Trophoblast cell (in vitro differentiated cells and primary cell): ENCODE data around the gene H2BK1.

Experiments used
- DNase-seq, 2 donors: peaks; one replicate each; pipeline ENCODE4 v3.0.0-alpha.2; 2016
- H2AFZ ChIP-seq: 2 replicates; pipeline ENCODE4 v1.6.1; 2013; ENCODE audit warnings: low read length, moderate library complexity, mild to moderate bottlenecking; ENCODE audit not compliant: insufficient read depth, poor library complexity
- H2AK5ac ChIP-seq: 2 replicates; pipeline ENCODE4 v1.6.1; 2013; ENCODE audit warnings: mild to moderate bottlenecking, low read length
- H2BK120ac ChIP-seq: 2 replicates; pipeline ENCODE4 v1.6.1; 2013; ENCODE audit warnings: low read length, mild to moderate bottlenecking, moderate library complexity; ENCODE audit not compliant: insufficient read depth, poor library complexity
- H2BK12ac ChIP-seq: 2 replicates; pipeline ENCODE4 v1.6.1; 2013; ENCODE audit warnings: mild to moderate bottlenecking, low read length, moderate library complexity
- H2BK5ac ChIP-seq: 2 replicates; pipeline ENCODE4 v1.6.1; 2013; ENCODE audit warnings: low read length, low read depth, moderate library complexity, mild to moderate bottlenecking; ENCODE audit not compliant: poor library complexity
- H3K14ac ChIP-seq: 2 replicates; pipeline ENCODE4 v1.6.1; 2013; ENCODE audit warnings: mild to moderate bottlenecking, low read length
- H3K18ac ChIP-seq: 2 replicates; pipeline ENCODE4 v1.6.1; 2013; ENCODE audit warnings: mild to moderate bottlenecking, low read length
- H3K23ac ChIP-seq: 2 replicates; pipeline ENCODE4 v1.6.1; 2013; ENCODE audit warnings: low read length
- H3K27ac ChIP-seq: 2 replicates; pipeline ENCODE4 v1.5.1; 2013; ENCODE audit warnings: low read depth, mild to moderate bottlenecking, inconsistent platforms, low read length, moderate library complexity
- H3K27me3 ChIP-seq: 2 replicates; pipeline ENCODE4 v1.6.1; 2013; ENCODE audit warnings: inconsistent platforms, mild to moderate bottlenecking, low read length, moderate library complexity; ENCODE audit not compliant: insufficient read depth
- H3K36me3 ChIP-seq, 2 experiments: 1 replicate in 1 of 2; 2 replicates in 1 of 2; pipeline ENCODE4 v1.6.1; 2013; ENCODE audit warnings: low read length in 2 of 2, mild to moderate bottlenecking in 2 of 2, moderate library complexity in 1 of 2; ENCODE audit not compliant: insufficient read depth in 2 of 2, control insufficient read depth in 1 of 2
- H3K4ac ChIP-seq: 2 replicates; pipeline ENCODE4 v1.6.1; 2013; ENCODE audit warnings: low read depth, mild to moderate bottlenecking, low read length, moderate library complexity
- H3K4me1 ChIP-seq, 2 experiments: 1 replicate in 1 of 2; 2 replicates in 1 of 2; pipeline ENCODE4 v1.6.1; 2013; ENCODE audit warnings: low read length in 2 of 2, mild to moderate bottlenecking in 2 of 2, moderate library complexity in 1 of 2; ENCODE audit not compliant: insufficient read depth in 2 of 2, control insufficient read depth in 1 of 2
- H3K4me2 ChIP-seq: 2 replicates; pipeline ENCODE4 v1.6.1; 2013; ENCODE audit warnings: inconsistent platforms, mild to moderate bottlenecking, low read length, moderate library complexity
- H3K4me3 ChIP-seq: 2 replicates; pipeline ENCODE4 v1.5.1; 2013; ENCODE audit warnings: mild to moderate bottlenecking, low read depth, low read length, inconsistent platforms
- H3K79me1 ChIP-seq: one replicate; pipeline ENCODE4 v1.6.1; 2013; ENCODE audit warnings: low read length
- H3K79me2 ChIP-seq: 2 replicates; pipeline ENCODE4 v1.6.1; 2013; ENCODE audit warnings: low read length, mild to moderate bottlenecking; ENCODE audit not compliant: control insufficient read depth, insufficient read depth, poor library complexity
- H3K9ac ChIP-seq: 2 replicates; pipeline ENCODE4 v1.6.1; 2013; ENCODE audit warnings: mild to moderate bottlenecking, low read length
- H3K9me3 ChIP-seq: 2 replicates; pipeline ENCODE4 v1.6.1; 2013; ENCODE audit warnings: low read depth, mild to moderate bottlenecking, control low read depth, inconsistent platforms, low read length; ENCODE audit not compliant: insufficient read depth
- H4K12ac ChIP-seq: 2 replicates; pipeline ENCODE4 v1.6.1; 2013; ENCODE audit warnings: low read depth, mild to moderate bottlenecking, low read length, moderate library complexity
- H4K8ac ChIP-seq: 2 replicates; pipeline ENCODE4 v1.6.1; 2013; ENCODE audit warnings: low read depth, mild to moderate bottlenecking, low read length, moderate library complexity
- H4K91ac ChIP-seq: one replicate; pipeline ENCODE4 v1.6.1; 2013; ENCODE audit warnings: low read depth, mild to moderate bottlenecking, low read length, moderate library complexity
- WGBS: extraction: QIAGEN DNeasy Blood & Tissue Kit; methylation state at CpG from one replicate; pipeline ENCODE4 v1.1.7; 2013; ENCODE audit warnings: missing lambda C conversion rate; ENCODE audit not compliant: insufficient read length, insufficient coverage; ENCODE audit errors: extremely low coverage; 5-methylcytosine and 5-hydroxymethylcytosine counted together

Gene H2BK1

DNA sequence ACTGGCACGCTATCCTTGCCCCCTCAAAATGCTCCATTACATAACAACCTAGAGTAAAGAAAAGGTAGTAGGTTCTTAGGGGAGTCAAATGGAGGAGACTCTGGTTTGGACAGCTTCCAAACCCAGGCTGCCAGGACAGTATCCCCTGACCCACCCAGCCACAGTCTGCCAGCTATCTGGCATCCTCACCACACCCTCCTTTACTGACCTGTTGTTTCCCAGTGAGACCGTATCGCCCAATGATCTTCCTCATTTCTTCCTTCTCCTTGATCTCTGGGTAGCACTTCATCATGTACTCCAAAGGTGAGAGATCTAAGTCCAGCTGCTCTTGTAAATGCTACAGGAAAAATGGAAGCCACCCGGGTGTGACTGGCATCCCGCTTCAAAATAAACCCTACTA, 5.1 kb upstream of the H2BK1 start:
- Histone ChIP-seq H2BK5ac (no peak overlapping the region), H3K27ac (no peak overlapping the region), H4K91ac (no peak overlapping the region), H3K79me2 (no peaks in the 10 kb centered on the region), H3K4me3 (no peak overlapping the region), H3K9me3 (no peaks in the 10 kb centered on the region), H3K18ac (no peak overlapping the region), H3K4ac (no peak overlapping the region), H3K9ac (no peak overlapping the region), H3K4me2 (no peak overlapping the region), H2BK120ac (no peak overlapping the region), H3K79me1 (no peaks in the 10 kb centered on the region), H3K4me1 (peaks cover 6 to 7% of the 10 kb centered on the region in 2 experiments), H3K36me3 (peaks cover 44 to 57% of the 10 kb centered on the region in 2 experiments), H3K14ac (no peak overlapping the region), H3K23ac (no peak overlapping the region), H2AFZ (no peak overlapping the region), H3K27me3 (no peaks in the 10 kb centered on the region), H2AK5ac (no peak overlapping the region), H2BK12ac (no peak overlapping the region), H4K8ac (no peak overlapping the region), H4K12ac (no peak overlapping the region)
- WGBS = no CpG with 5 or more reads among the region's 5 CpGs
- DNase-seq = no peak

- Histone ChIP-seq H3K36me3 (peaks cover 36 to 48% of the 10 kb centered on the region in 2 experiments), H3K4me3 (no peak overlapping the region), H2BK12ac (no peak overlapping the region), H4K91ac (no peak overlapping the region), H3K9ac (no peak overlapping the region), H3K14ac (no peak overlapping the region), H2BK120ac (no peak overlapping the region), H3K79me1 (no peaks in the 10 kb centered on the region), H3K9me3 (no peaks in the 10 kb centered on the region), H3K4me1 (peaks cover 6 to 7% of the 10 kb centered on the region in 2 experiments), H3K27ac (no peak overlapping the region), H4K12ac (no peak overlapping the region), H3K4me2 (no peak overlapping the region), H3K27me3 (no peaks in the 10 kb centered on the region), H2AK5ac (no peak overlapping the region), H2AFZ (no peak overlapping the region), H3K4ac (no peak overlapping the region), H4K8ac (no peak overlapping the region), H2BK5ac (no peak overlapping the region), H3K23ac (no peak overlapping the region), H3K79me2 (no peaks in the 10 kb centered on the region), H3K18ac (no peak overlapping the region)
- DNase-seq = no peak
- no CpG with 5 or more reads among the region's 3 CpGs for WGBS
These were observed 3.5 kb upstream of the H2BK1 start for GRCh38 chr7:151213826-151214225.

DNA sequence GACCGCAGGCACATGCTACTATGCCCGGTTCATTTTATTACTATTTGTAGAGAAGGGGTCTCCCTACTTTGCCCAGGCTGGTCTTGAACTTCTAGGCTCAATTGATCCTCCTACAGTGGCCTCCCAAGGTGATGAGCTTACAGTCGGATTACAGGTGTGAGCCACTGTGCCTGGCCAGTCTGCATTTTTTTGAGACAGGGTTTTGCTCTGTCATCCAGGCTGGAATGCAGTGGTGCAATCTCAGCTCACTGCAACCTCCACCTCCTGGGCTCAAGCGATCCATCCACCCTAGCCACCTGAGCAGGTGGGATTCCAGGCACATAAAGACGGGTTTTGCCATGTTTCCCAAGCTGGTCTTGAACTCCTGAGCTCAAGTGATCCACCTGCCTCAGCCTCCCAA, 2.3 kb upstream of the H2BK1 start:
- Histone ChIP-seq H3K18ac (no peak overlapping the region), H3K27ac (no peak overlapping the region), H3K4me1 (peaks cover 6 to 7% of the 10 kb centered on the region in 2 experiments), H4K12ac (no peak overlapping the region), H3K4me2 (no peak overlapping the region), H3K36me3 (peaks cover 25 to 36% of the 10 kb centered on the region in 2 experiments), H3K79me2 (no peaks in the 10 kb centered on the region), H3K27me3 (no peaks in the 10 kb centered on the region), H3K14ac (no peak overlapping the region), H2BK120ac (no peak overlapping the region), H3K23ac (no peak overlapping the region), H2BK12ac (no peak overlapping the region), H2AK5ac (no peak overlapping the region), H2AFZ (no peak overlapping the region), H2BK5ac (no peak overlapping the region), H4K8ac (no peak overlapping the region), H4K91ac (no peak overlapping the region), H3K9ac (no peak overlapping the region), H3K9me3 (no peaks in the 10 kb centered on the region), H3K79me1 (no peaks in the 10 kb centered on the region), H3K4ac (no peak overlapping the region), H3K4me3 (no peak overlapping the region)
- DNase-seq = peak; percentile 72 to 75
- no CpG with 5 or more reads among the region's 5 CpGs for WGBS

- H2AK5ac ChIP-seq = no peak overlapping the region
- H2BK5ac ChIP-seq = no peak overlapping the region
- no peak overlapping the region for H4K8ac ChIP-seq
- no peak overlapping the region for H2BK120ac ChIP-seq
- H3K79me2 ChIP-seq = no peaks in the 10 kb centered on the region
- peaks cover 6 to 7% of the 10 kb centered on the region in 2 experiments for H3K4me1 ChIP-seq
- H3K36me3 ChIP-seq = peaks cover 19 to 29% of the 10 kb centered on the region in 2 experiments
- no peak for DNase-seq
- no peak overlapping the region for H3K4me2 ChIP-seq
- H2AFZ ChIP-seq = no peak overlapping the region
- no peak overlapping the region for H4K12ac ChIP-seq
- no peaks in the 10 kb centered on the region for H3K9me3 ChIP-seq
- H3K9ac ChIP-seq = no peak overlapping the region
- H3K27ac ChIP-seq = no peak overlapping the region
- no CpG with 5 or more reads among the region's 3 CpGs for WGBS
- no peaks in the 10 kb centered on the region for H3K27me3 ChIP-seq
- no peak overlapping the region for H4K91ac ChIP-seq
- no peaks in the 10 kb centered on the region for H3K79me1 ChIP-seq
- no peak overlapping the region for H2BK12ac ChIP-seq
- H3K23ac ChIP-seq = no peak overlapping the region
- no peak overlapping the region for H3K14ac ChIP-seq
- H3K4ac ChIP-seq = no peak overlapping the region
- no peak overlapping the region for H3K18ac ChIP-seq
- H3K4me3 ChIP-seq = no peak overlapping the region
These were observed 976 bp upstream of the H2BK1 start for GRCh38 chr7:151211155-151211772.
